Skeletal muscle satellite cell (primary cell): ENCODE data around the gene MYADML2.
A peak's percentile ranks its signal among the peaks of the same experiment; 100 is the strongest.

Source experiments
- H3K27me3 ChIP-seq: 2 replicates; pipeline ENCODE4 v1.7.0; 2013; ENCODE audit warnings: low read length; ENCODE audit not compliant: control insufficient read depth, insufficient read depth
- H3K36me3 ChIP-seq: 2 replicates; pipeline ENCODE4 v1.7.0; 2013; ENCODE audit warnings: mild to moderate bottlenecking, control low read depth, low read length; ENCODE audit not compliant: insufficient read depth
- H3K4me1 ChIP-seq: 2 replicates; pipeline ENCODE4 v1.7.0; 2013; ENCODE audit warnings: low read length; ENCODE audit not compliant: control insufficient read depth, insufficient read depth
- H3K4me2 ChIP-seq: 2 replicates; pipeline ENCODE4 v1.7.0; 2013; ENCODE audit warnings: mild to moderate bottlenecking, low read length
- H3K4me3 ChIP-seq: 2 replicates; pipeline ENCODE4 v1.7.0; 2013; ENCODE audit warnings: low read length
- H3K9ac ChIP-seq: 2 replicates; pipeline ENCODE4 v1.7.0; 2013; ENCODE audit warnings: mild to moderate bottlenecking, low read depth, low read length, moderate library complexity
- H3K9me3 ChIP-seq: replicated peaks from 2 replicates; pipeline ENCODE4 v1.7.0; 2013; ENCODE audit warnings: mild to moderate bottlenecking, control low read depth, low read length

The MYADML2 gene

DNA sequence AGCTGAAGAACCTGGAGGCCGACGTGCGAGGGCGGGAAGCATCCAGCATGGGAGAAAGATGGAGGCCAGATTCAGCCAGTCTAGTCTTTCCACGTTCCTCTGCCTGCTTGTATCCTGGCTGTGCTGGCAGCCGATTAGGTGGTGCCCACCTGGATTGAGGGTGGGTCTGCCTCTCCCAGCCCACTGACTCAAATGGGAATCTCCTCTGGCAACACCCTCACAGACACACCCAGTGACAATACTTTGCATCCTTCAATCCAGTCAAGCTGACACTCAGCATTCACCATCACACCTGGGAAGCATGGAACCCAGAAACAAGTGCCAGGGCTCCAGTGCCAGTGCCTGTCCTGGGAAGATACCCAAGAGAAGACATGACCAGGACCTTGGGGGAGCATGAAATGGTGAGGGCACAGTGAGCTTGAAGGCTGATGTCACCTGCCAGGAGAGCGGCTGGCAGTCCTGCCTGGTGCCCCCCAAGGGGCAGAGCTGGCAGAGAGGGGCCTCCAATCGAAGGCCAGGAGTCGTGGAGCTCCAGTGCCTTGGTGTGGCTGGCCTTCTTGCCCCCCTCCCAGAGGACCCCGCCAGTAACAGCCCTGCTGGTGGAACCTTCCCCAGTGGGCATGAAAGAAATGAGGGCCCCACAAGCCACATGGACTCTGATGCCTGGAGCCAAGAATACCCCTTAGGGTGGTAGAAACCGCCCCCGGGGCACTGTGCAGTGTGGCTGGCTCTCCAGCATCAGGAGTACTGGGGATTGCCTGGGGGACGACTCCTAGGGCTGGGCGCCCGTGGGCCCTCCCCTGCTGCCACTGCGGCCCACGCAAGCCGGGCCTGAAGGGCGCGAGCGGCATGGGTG is 45.6 kb downstream of the MYADML2 start:
- Histone ChIP-seq H3K9ac (no peak overlapping the region), H3K27me3 (no peaks in the 10 kb centered on the region), H3K4me2 (peak overlapping the region; percentile 86), H3K36me3 (peaks cover 39% of the 10 kb centered on the region), H3K4me1 (peaks cover 17% of the 10 kb centered on the region), H3K9me3 (no peaks in the 10 kb centered on the region), H3K4me3 (peak overlapping the region; percentile 62)

GRCh38 chr17:81900181-81900820 is 46.7 kb downstream of the MYADML2 start:
- H3K27me3 ChIP-seq = no peaks in the 10 kb centered on the region
- H3K36me3 ChIP-seq = peaks cover 32% of the 10 kb centered on the region
- H3K4me2 ChIP-seq = no peak overlapping the region
- no peak overlapping the region for H3K4me3 ChIP-seq
- peaks cover 17% of the 10 kb centered on the region for H3K4me1 ChIP-seq
- no peak overlapping the region for H3K9ac ChIP-seq
- no peaks in the 10 kb centered on the region for H3K9me3 ChIP-seq

DNA sequence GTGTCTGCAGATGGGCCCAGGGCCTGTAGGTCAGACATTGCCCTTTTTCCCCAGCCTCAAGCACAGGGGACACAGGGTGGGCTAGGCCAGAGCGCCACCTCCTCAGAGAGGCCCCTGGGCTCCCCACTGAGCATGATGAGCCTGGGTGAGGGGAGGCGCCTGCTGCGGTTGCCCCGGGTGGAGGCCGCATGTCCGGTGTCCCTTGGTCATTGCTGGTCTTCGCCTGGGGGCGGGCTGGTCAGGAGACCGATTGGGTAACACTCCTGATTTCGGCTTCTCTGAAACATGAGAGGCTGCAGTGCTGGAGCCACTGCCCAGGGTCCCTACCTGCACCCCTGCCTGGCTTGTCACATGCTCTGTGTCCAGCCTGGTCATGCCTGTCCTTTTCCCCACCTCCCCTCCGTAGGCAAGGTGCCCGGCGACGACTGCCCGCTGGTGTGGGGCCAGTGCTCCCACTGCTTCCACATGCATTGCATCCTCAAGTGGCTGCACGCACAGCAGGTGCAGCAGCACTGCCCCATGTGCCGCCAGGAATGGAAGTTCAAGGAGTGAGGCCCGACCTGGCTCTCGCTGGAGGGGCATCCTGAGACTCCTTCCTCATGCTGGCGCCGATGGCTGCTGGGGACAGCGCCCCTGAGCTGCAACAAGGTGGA is 47.4 kb downstream of the MYADML2 start:
- H3K9ac ChIP-seq = no peak overlapping the region
- H3K4me3 ChIP-seq = no peak overlapping the region
- H3K4me1 ChIP-seq = peaks cover 17% of the 10 kb centered on the region
- no peaks in the 10 kb centered on the region for H3K9me3 ChIP-seq
- H3K4me2 ChIP-seq = no peak overlapping the region
- no peaks in the 10 kb centered on the region for H3K27me3 ChIP-seq
- H3K36me3 ChIP-seq = peaks cover 33% of the 10 kb centered on the region

GRCh38 chr17:81898885-81899284 is 48.1 kb downstream of the MYADML2 start:
- peaks cover 32% of the 10 kb centered on the region for H3K36me3 ChIP-seq
- no peak overlapping the region for H3K4me3 ChIP-seq
- peak overlapping the region; percentile 27 for H3K4me2 ChIP-seq
- peaks cover 17% of the 10 kb centered on the region for H3K4me1 ChIP-seq
- H3K9ac ChIP-seq = no peak overlapping the region
- H3K9me3 ChIP-seq = no peaks in the 10 kb centered on the region
- H3K27me3 ChIP-seq = no peaks in the 10 kb centered on the region

GRCh38 chr17:81898029-81898866 is 48.8 kb downstream of the MYADML2 start:
- H3K36me3 ChIP-seq = peaks cover 32% of the 10 kb centered on the region
- no peak overlapping the region for H3K4me3 ChIP-seq
- peak overlapping the region; percentile 27 for H3K4me2 ChIP-seq
- H3K4me1 ChIP-seq = peaks cover 17% of the 10 kb centered on the region
- no peaks in the 10 kb centered on the region for H3K27me3 ChIP-seq
- H3K9ac ChIP-seq = peak overlapping the region; percentile 24
- H3K9me3 ChIP-seq = no peaks in the 10 kb centered on the region

- Histone ChIP-seq H3K36me3 (peaks cover 34% of the 10 kb centered on the region), H3K27me3 (no peaks in the 10 kb centered on the region), H3K4me3 (no peak overlapping the region), H3K4me2 (no peak overlapping the region), H3K4me1 (peaks cover 18% of the 10 kb centered on the region), H3K9me3 (no peaks in the 10 kb centered on the region), H3K9ac (no peak overlapping the region)
Measured at GRCh38 chr17:81895400-81895799, 51.6 kb downstream of the MYADML2 start.

GRCh38 chr17:81891303-81891552 is 55.8 kb downstream of the MYADML2 start:
- H3K36me3 ChIP-seq = peaks cover 47% of the 10 kb centered on the region
- H3K4me2 ChIP-seq = no peak overlapping the region
- H3K4me3 ChIP-seq = peak overlapping the region; percentile 98
- no peaks in the 10 kb centered on the region for H3K27me3 ChIP-seq
- peak overlapping the region; percentile 97 for H3K9ac ChIP-seq
- peaks cover 30% of the 10 kb centered on the region for H3K4me1 ChIP-seq
- H3K9me3 ChIP-seq = no peaks in the 10 kb centered on the region

DNA sequence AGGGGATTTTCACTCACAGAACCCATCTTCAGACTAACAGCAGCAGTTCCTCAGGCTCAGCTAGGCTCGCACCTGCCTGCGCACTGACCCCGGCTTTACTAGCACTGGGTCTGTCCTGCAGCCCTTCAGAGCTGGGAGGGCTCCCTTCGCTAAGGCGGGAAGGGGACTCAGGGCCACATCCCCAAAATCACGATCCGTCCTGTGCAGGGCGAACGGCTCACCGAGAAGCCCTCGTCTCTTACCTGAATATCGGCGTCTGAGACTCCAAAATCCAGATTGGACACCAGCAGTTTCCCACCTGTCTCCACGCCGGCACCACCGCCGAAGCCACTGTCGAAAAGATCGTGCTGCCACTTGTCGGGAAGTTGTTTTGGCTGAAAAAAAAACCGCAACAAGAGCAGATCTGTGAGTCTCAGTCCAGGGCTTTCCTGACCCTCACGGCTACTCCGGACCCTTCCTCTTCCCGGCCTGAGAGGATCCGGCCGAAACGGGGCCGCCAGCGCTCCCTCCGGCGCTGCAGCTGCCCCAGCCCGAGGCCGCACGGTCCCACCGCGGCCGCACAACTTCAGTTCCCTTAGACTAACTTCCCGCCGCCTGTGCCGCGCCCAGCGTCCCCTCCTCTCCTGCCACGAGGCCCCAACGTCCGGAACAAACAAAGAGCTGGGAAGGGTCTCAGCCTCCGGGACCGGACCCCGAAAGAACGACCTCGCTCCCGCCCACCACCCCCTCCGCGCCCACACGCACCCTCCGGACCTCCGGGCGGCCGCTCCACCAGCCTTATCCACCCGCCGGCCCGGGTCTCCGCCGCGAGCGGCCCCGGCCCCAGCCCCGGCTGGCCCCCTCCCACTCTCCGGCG is 56.4 kb downstream of the MYADML2 start:
- Histone ChIP-seq H3K4me1 (peaks cover 36% of the 10 kb centered on the region), H3K27me3 (no peaks in the 10 kb centered on the region), H3K9ac (peak overlapping the region; percentile 97), H3K36me3 (peaks cover 51% of the 10 kb centered on the region), H3K4me3 (peak overlapping the region; percentile 98), H3K4me2 (peak overlapping the region; percentile 98), H3K9me3 (no peaks in the 10 kb centered on the region)
